Neural cell (in vitro differentiated cells): ENCODE measurements around the gene CDH4. TPM values are rescaled to one million over a fixed set of nuclear protein-coding genes. Genes with fewer than 3 reads are reported as not detected.

Source experiments
- H2AFZ ChIP-seq: fragments of 200-600, 300-800 bp; sonication (generic), shearing (Covaris generic); 2 replicates; pipeline ENCODE4 v1.6.0; 2014; ENCODE audit warnings: low read depth, mild to moderate bottlenecking, antibody characterized with exemption, low read length, moderate library complexity
- H3F3A ChIP-seq: fragments of 200-600 bp; shearing (Covaris generic); 2 replicates; pipeline ENCODE4 v1.6.1; 2016; ENCODE audit warnings: mild to moderate bottlenecking, moderate library complexity, mixed read lengths, antibody characterized with exemption, low read length; ENCODE audit not compliant: insufficient read depth, poor library complexity, severe bottlenecking
- H3K27ac ChIP-seq: fragments of 200-600, 300-800 bp; sonication (generic), shearing (Covaris generic); 2 replicates; pipeline ENCODE4 v1.5.1; 2014; ENCODE audit warnings: mild to moderate bottlenecking, low read length, moderate library complexity
- H3K27me3 ChIP-seq: fragments of 300-800, 200-600 bp; sonication (generic), shearing (Covaris generic); 2 replicates; pipeline ENCODE4 v1.6.0; 2014; ENCODE audit warnings: mild to moderate bottlenecking, low read depth, low read length, moderate library complexity; ENCODE audit not compliant: insufficient read depth
- H3K36me3 ChIP-seq: fragments of 300-800, 200-600 bp; sonication (generic), shearing (Covaris generic); 2 replicates; pipeline ENCODE4 v1.5.1; 2014; ENCODE audit warnings: mild to moderate bottlenecking, antibody characterized with exemption, low read length, moderate library complexity; ENCODE audit not compliant: insufficient read depth
- H3K4me2 ChIP-seq: fragments of 300-800, 200-600 bp; sonication (generic), shearing (Covaris generic); 2 replicates; pipeline ENCODE4 v1.6.0; 2014; ENCODE audit warnings: mild to moderate bottlenecking, low read length
- H3K4me3 ChIP-seq: fragments of 300-800, 200-600 bp; sonication (generic), shearing (Covaris generic); 2 replicates; pipeline ENCODE4 v1.5.1; 2014; ENCODE audit warnings: mild to moderate bottlenecking, low read length, moderate library complexity
- H3K79me2 ChIP-seq: fragments of 200-600 bp; shearing (Covaris generic); replicated peaks from 2 replicates; pipeline ENCODE4 v1.6.0; 2014; ENCODE audit warnings: mild to moderate bottlenecking, low read length, moderate library complexity; ENCODE audit not compliant: insufficient read depth
- H3K9ac ChIP-seq: fragments of 300-800, 200-600 bp; sonication (generic), shearing (Covaris generic); 2 replicates; pipeline ENCODE4 v1.6.1; 2016; ENCODE audit warnings: mild to moderate bottlenecking, low read length, mixed read lengths
- H3K9me2 ChIP-seq: fragments of 200-600 bp; shearing (Covaris generic); 2 replicates; pipeline ENCODE4 v1.6.1; 2016; ENCODE audit warnings: mild to moderate bottlenecking, low read length, mixed read lengths; ENCODE audit not compliant: insufficient read depth
- H3K9me3 ChIP-seq: fragments of 200-600, 300-800 bp; sonication (generic), shearing (Covaris generic); 2 replicates; pipeline ENCODE4 v1.6.1; 2016; ENCODE audit warnings: mild to moderate bottlenecking, mixed run types, low read length, moderate library complexity, mixed read lengths
- H4K20me1 ChIP-seq: fragments of 200-600 bp; shearing (Covaris generic); 2 replicates; pipeline ENCODE4 v1.6.1; 2016; ENCODE audit warnings: mild to moderate bottlenecking, mixed run types; ENCODE audit not compliant: insufficient read depth
- CTCF ChIP-seq: fragments of 450-650 bp; IDR thresholded peaks from 2 replicates; pipeline ENCODE4 v1.5.1; 2014; ENCODE audit warnings: antibody characterized with exemption, mild to moderate bottlenecking, moderate library complexity; ENCODE audit not compliant: poor library complexity, severe bottlenecking
- EP300 ChIP-seq: fragments of 450-650 bp; conservative IDR thresholded peaks from 2 replicates; pipeline ENCODE4 v1.6.1; 2014; ENCODE audit warnings: antibody characterized with exemption, mild to moderate bottlenecking, moderate library complexity; ENCODE audit not compliant: poor library complexity, severe bottlenecking
- EZH2 ChIP-seq: fragments of 200-600, 300-800 bp; shearing (Covaris generic), sonication (generic); IDR thresholded peaks from 2 replicates; pipeline ENCODE4 v1.6.1; 2014; ENCODE audit warnings: antibody characterized with exemption, low read length, borderline replicate concordance, mild to moderate bottlenecking; ENCODE audit not compliant: insufficient read depth, poor library complexity, severe bottlenecking
- MXI1 ChIP-seq: fragments of 450-650 bp; conservative IDR thresholded peaks from 2 replicates; pipeline ENCODE4 v1.6.1; 2014; ENCODE audit warnings: antibody characterized with exemption, mild to moderate bottlenecking; ENCODE audit not compliant: poor library complexity, severe bottlenecking
- POLR2AphosphoS5 ChIP-seq: IDR thresholded peaks from 2 replicates; pipeline ENCODE4 v1.6.1; 2012
- RAD21 ChIP-seq: fragments of 450-650 bp; conservative IDR thresholded peaks from 2 replicates; pipeline ENCODE4 v1.6.1; 2014; ENCODE audit warnings: antibody characterized with exemption, mild to moderate bottlenecking, moderate library complexity
- REST ChIP-seq: IDR thresholded peaks from 2 replicates; pipeline ENCODE4 v1.6.1; 2012; ENCODE audit warnings: borderline replicate concordance
- SMC3 ChIP-seq: fragments of 450-650 bp; conservative IDR thresholded peaks from 2 replicates; pipeline ENCODE4 v1.6.1; 2014; ENCODE audit warnings: antibody characterized with exemption, mild to moderate bottlenecking, moderate library complexity; ENCODE audit not compliant: poor library complexity
- TAF1 ChIP-seq: IDR thresholded peaks from 2 replicates; pipeline ENCODE4 v1.6.1; 2012; ENCODE audit warnings: low read depth
- polyA plus RNA-seq: library from polyadenylated mRNA; depleted of rRNA; stranded (reverse); fragments of >200 nt; gene quantifications from 2 replicates; pipeline ENCODE4 v1.2.3, GENCODE V29; 2014

The CDH4 gene
- polyA plus RNA-seq, 1 donor from 2014 or later = 24.6 TPM

- H3K4me2 ChIP-seq = no peak overlapping the region
- H3K27ac ChIP-seq = no peak overlapping the region
- H3K27me3 ChIP-seq = no peaks in the 10 kb centered on the region
- no peaks in the 10 kb centered on the region for H3K79me2 ChIP-seq
- no peak for TF ChIP-seq SMC3
- no peak for TF ChIP-seq REST
- no peak for TF ChIP-seq EZH2
- no peak for TF ChIP-seq POLR2AphosphoS5
- no peak for TF ChIP-seq EP300
- no peak for TF ChIP-seq TAF1
- no peak for TF ChIP-seq MXI1
- TF ChIP-seq RAD21 = no peak
- TF ChIP-seq CTCF = no peak
- H4K20me1 ChIP-seq = no peaks in the 10 kb centered on the region
- H3K4me3 ChIP-seq = no peak overlapping the region
- H3K9me2 ChIP-seq = no peaks in the 10 kb centered on the region
- H2AFZ ChIP-seq = no peak overlapping the region
- H3K9me3 ChIP-seq = no peaks in the 10 kb centered on the region
- no peaks in the 10 kb centered on the region for H3K36me3 ChIP-seq
- no peaks in the 10 kb centered on the region for H3F3A ChIP-seq
- H3K9ac ChIP-seq = no peak overlapping the region
Observed at GRCh38 chr20:61736001-61736635, 484.1 kb downstream of the CDH4 start.

GRCh38 chr20:61736751-61737310 lies 484.8 kb downstream of the CDH4 start:
- Histone ChIP-seq H3K9me2 (no peaks in the 10 kb centered on the region), H4K20me1 (no peaks in the 10 kb centered on the region), H3F3A (no peaks in the 10 kb centered on the region), H3K4me2 (no peak overlapping the region), H3K4me3 (no peak overlapping the region), H2AFZ (no peak overlapping the region), H3K27ac (no peak overlapping the region), H3K36me3 (no peaks in the 10 kb centered on the region), H3K9me3 (no peaks in the 10 kb centered on the region), H3K79me2 (no peaks in the 10 kb centered on the region), H3K9ac (no peak overlapping the region), H3K27me3 (no peaks in the 10 kb centered on the region)
- TF ChIP-seq POLR2AphosphoS5 (no peak), TAF1 (no peak), EZH2 (no peak), CTCF (no peak), MXI1 (no peak), REST (no peak), SMC3 (no peak), RAD21 (no peak), EP300 (no peak)
